Vagina (tissue), 2 donors: ENCODE data around the gene KCNG2. TPM values are rescaled to one million over a fixed set of nuclear protein-coding genes. Genes with fewer than 3 reads are reported as not detected.

Source experiments
- DNase-seq, 2 donors: peaks; one replicate each; pipeline ENCODE4 v3.0.0-alpha.2; 2017; ENCODE audit errors: extremely low spot score in 2 of 2
- H3K27ac ChIP-seq: fragments of 200-600 bp; sonication (generic); one replicate; pipeline ENCODE4 v1.5.1; 2019
- H3K27me3 ChIP-seq: fragments of 200-600 bp; sonication (generic); one replicate; pipeline ENCODE4 v1.5.1; 2019
- H3K36me3 ChIP-seq, 2 donors: fragments of 200-600 bp; sonication (generic); one replicate each; pipeline ENCODE4 v1.5.1; 2017 to 2019
- H3K4me1 ChIP-seq: fragments of 200-600 bp; sonication (generic); one replicate; pipeline ENCODE4 v1.5.1; 2019
- H3K4me3 ChIP-seq, 2 donors: fragments of 200-600 bp; sonication (generic); 1 replicate in 1 of 2; 2 replicates in 1 of 2; pipeline ENCODE4 v1.5.1; 2016 to 2019
- H3K9me3 ChIP-seq: fragments of 200-600 bp; sonication (generic); one replicate; pipeline ENCODE4 v1.5.1; 2019
- POLR2A ChIP-seq, 2 donors: fragments of 450-650 bp; IDR thresholded peaks; one replicate each; pipeline ENCODE4 v1.6.1; 2017; ENCODE audit warnings: antibody characterized with exemption in 2 of 2, mild to moderate bottlenecking in 2 of 2, moderate library complexity in 2 of 2
- POLR2AphosphoS5 ChIP-seq, 2 donors: sonication (generic); formaldehyde crosslinking; IDR thresholded peaks; one replicate each; pipeline ENCODE4 v1.9.0; 2017; ENCODE audit warnings: antibody characterized with exemption in 2 of 2, mild to moderate bottlenecking in 2 of 2, low read depth in 1 of 2; ENCODE audit not compliant: insufficient read depth in 1 of 2
- intact Hi-C: fragments of 100-400 bp; cut with DNase I; formaldehyde crosslinking; loops from one replicate; pipeline ENCODE4 v1.15.1; 2023
- total RNA-seq: library from RNA; depleted of rRNA; stranded (reverse); fragments of >200 nt; gene quantifications from one replicate; pipeline ENCODE4 v1.2.3, GENCODE V29; 2016
- TF ChIP-seq, protein P1 (sequence below), 3 experiments: fragments of 450-650 bp in 2 of 3; fragments of 200-600 bp in 1 of 3; sonication (generic) in 1 of 3; IDR thresholded peaks; one replicate each; pipeline ENCODE4 v1.5.1; 2017 to 2019; ENCODE audit warnings: antibody characterized with exemption in 3 of 3, mild to moderate bottlenecking in 2 of 3, moderate library complexity in 2 of 3

KCNG2 gene
- total RNA-seq, 1 donor from 2014 or later = not detected

DNA sequence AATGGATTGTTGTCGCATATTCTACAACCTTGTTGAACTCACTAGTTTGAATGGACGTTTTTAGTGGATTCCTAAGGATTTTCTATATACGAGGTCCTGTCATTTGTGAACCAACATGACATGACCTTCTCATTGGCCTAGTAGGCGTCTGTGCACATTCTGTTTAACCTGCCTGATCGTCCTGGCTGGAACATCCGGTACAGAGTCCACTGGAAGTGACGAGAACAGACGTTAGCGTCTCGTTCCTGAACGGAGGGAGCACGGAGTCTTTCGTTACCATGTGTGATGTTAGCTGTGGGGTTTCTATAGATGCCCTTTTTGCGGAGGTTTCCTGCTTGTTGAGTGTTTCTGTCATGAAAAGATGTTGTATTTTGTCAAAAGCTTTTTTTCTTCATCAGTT, 91.8 kb downstream of the KCNG2 start:
- H3K9me3 ChIP-seq = peaks cover 28% of the 10 kb centered on the region
- intact Hi-C loops = no loop called here
- H3K4me1 ChIP-seq = no peaks in the 10 kb centered on the region
- H3K27ac ChIP-seq = no peak overlapping the region
- H3K4me3 ChIP-seq = no peak overlapping the region
- DNase-seq = no peak
- H3K36me3 ChIP-seq = no peaks in the 10 kb centered on the region
- no peaks in the 10 kb centered on the region for H3K27me3 ChIP-seq
- TF ChIP-seq POLR2A (IDR thresholded peaks at IDR 0.05) (no peak), POLR2AphosphoS5 (IDR thresholded peaks at IDR 0.05; ENCODE audit: insufficient read depth in 1 of 2, low read depth in 1 of 2) (no peak)
- TF ChIP-seq, protein P1, sequence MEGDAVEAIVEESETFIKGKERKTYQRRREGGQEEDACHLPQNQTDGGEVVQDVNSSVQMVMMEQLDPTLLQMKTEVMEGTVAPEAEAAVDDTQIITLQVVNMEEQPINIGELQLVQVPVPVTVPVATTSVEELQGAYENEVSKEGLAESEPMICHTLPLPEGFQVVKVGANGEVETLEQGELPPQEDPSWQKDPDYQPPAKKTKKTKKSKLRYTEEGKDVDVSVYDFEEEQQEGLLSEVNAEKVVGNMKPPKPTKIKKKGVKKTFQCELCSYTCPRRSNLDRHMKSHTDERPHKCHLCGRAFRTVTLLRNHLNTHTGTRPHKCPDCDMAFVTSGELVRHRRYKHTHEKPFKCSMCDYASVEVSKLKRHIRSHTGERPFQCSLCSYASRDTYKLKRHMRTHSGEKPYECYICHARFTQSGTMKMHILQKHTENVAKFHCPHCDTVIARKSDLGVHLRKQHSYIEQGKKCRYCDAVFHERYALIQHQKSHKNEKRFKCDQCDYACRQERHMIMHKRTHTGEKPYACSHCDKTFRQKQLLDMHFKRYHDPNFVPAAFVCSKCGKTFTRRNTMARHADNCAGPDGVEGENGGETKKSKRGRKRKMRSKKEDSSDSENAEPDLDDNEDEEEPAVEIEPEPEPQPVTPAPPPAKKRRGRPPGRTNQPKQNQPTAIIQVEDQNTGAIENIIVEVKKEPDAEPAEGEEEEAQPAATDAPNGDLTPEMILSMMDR (IDR thresholded peaks at IDR 0.05) = no peak

DNA sequence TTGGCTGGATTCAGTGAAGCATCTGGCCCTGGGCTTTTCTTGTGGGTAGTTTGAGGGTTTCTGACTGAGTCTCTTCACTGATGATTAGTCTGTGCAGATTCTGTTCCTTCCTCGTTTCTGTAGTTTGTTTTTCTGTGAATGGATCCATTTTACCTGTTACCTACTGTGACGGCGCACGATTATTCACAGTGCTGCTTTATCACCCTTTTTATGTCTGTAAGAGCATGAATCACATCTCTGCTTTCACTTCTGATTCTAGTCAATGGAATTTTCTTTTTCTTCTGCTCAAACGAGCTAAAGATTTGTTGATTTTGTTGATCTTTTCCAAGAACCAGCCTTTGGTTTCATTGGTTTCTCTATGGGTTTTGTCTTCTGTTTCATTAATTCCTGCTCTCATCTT, 92.9 kb downstream of the KCNG2 start:
- Histone ChIP-seq H3K9me3 (peaks cover 28% of the 10 kb centered on the region), H3K27ac (no peak overlapping the region), H3K4me3 (no peak overlapping the region), H3K27me3 (no peaks in the 10 kb centered on the region), H3K36me3 (no peaks in the 10 kb centered on the region), H3K4me1 (no peaks in the 10 kb centered on the region)
- intact Hi-C loops = no loop called here
- TF ChIP-seq POLR2A (IDR thresholded peaks at IDR 0.05) = no peak
- TF ChIP-seq, protein P1 (IDR thresholded peaks at IDR 0.05) = no peak
- DNase-seq = no peak

DNA sequence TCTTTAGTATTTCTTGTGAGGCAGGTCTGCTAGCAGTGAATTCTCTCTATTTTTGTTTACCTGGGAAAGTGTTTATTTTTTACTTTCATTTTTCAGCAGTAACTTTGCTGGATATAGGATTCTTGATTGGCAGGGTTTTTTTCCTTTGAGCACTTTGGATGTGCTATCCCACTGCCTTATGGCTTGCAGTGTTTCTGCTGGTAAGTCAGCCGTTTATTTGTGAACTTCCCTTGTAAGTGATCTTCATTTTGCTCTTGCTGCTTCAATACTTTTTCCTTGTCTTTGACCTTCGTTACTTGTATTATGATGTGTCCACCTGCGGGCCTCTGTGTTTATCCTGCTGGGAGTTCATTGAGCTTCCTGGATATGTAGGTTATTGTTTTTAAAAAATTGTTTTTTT, 99.0 kb downstream of the KCNG2 start:
- Histone ChIP-seq H3K4me3 (no peak overlapping the region), H3K36me3 (no peaks in the 10 kb centered on the region), H3K27me3 (no peaks in the 10 kb centered on the region), H3K4me1 (no peaks in the 10 kb centered on the region), H3K27ac (no peak overlapping the region), H3K9me3 (peaks cover 11% of the 10 kb centered on the region)
- TF ChIP-seq, protein P1 (IDR thresholded peaks at IDR 0.05) = no peak
- TF ChIP-seq POLR2AphosphoS5 (IDR thresholded peaks at IDR 0.05; ENCODE audit: insufficient read depth in 1 of 2, low read depth in 1 of 2) (no peak), POLR2A (IDR thresholded peaks at IDR 0.05) (no peak)
- intact Hi-C loops = no loop called here
- DNase-seq = no peak

DNA sequence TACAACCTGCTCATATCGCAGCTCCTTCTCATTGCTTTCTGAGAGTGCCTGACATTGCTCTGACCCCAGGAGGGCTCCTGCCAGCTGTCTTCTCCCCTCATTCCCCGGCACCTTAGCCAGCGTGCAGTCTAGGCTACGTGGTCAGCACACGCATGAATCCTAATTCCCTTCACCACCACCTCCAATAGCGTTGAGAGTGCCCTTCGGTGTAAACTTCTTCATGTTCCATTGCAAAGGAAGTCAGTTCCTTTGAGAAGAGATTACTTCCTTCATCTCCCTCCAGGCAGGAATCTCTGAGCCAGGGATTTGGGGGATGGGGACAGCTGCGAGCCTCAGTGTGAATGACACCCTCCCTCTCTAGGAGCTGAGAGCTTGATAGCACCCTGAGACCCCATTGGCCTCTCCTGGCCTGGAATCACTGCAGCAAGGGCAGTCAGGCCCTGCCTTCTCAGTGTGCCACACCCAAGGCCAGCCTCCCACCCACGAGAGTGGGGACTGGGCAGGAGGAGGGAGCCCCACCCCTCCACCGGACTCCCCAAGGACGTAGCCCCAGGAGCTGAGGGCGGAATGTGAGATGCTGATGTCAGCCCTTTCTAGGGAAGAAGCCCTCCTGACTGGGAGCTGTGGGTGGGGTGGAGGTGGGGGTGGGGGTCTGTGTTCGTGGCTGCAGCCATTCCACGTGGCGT, 100.3 kb downstream of the KCNG2 start:
- Histone ChIP-seq H3K9me3 (peaks cover 9% of the 10 kb centered on the region), H3K4me3 (no peak overlapping the region)

More for the DNA sequence above, 100.3 kb downstream of the KCNG2 start:
- Histone ChIP-seq H3K36me3 (peaks cover 0 to 10% of the 10 kb centered on the region in 2 donors), H3K27ac (no peak overlapping the region), H3K27me3 (no peaks in the 10 kb centered on the region), H3K4me1 (no peaks in the 10 kb centered on the region)
- intact Hi-C loops = no loop called here
- TF ChIP-seq POLR2A (IDR thresholded peaks at IDR 0.05) (no peak), POLR2AphosphoS5 (IDR thresholded peaks at IDR 0.05; ENCODE audit: insufficient read depth in 1 of 2, low read depth in 1 of 2) (no peak)
- TF ChIP-seq, protein P1 (IDR thresholded peaks at IDR 0.05) = no peak
- DNase-seq = peak in 1 of 2 donors; percentile 67
